HCT116 (cell line): Measurements from ENCODE around the gene METTL1. TPM values are rescaled to one million over a fixed set of nuclear protein-coding genes. Genes with fewer than 3 reads are reported as not detected.
A peak's percentile ranks its signal among the peaks of the same experiment; 100 is the strongest.

ENCODE experiments used
- ATAC-seq: fragments of 200-7000 bp; cut with Tn5 transposase; 2 replicates; pipeline ENCODE4 v1.9.1; 2020; ENCODE audit warnings: mild to moderate bottlenecking, moderate library complexity
- BruUV-seq: library from RNA; stranded (reverse); fragments of 400-500 nt; replicated peaks from 2 replicates; lab custom pipeline; 2021; lab: Mats Ljungman, UMichigan
- CTCF ChIA-PET: fragments of 300-600 bp; sonication (Branson Sonifier 250); formaldehyde crosslinking; loops from one replicate; lab custom pipeline; 2021; ENCODE audit warnings: antibody characterized with exemption; lab: Charles Lee
- POLR2A ChIA-PET: fragments of 300-600, 350-600 bp; sonication (Branson Sonifier 250); formaldehyde crosslinking; loops from one replicate; lab custom pipeline; 2021; ENCODE audit warnings: antibody characterized with exemption; lab: Charles Lee
- RAD21 ChIA-PET, 2 experiments: fragments of 300-600 bp; sonication (Branson Sonifier 250); formaldehyde crosslinking; loops; one replicate each; lab custom pipeline; 2023; ENCODE audit warnings: low total read pairs in 2 of 2; ENCODE audit not compliant: uncharacterized antibody in 2 of 2, unreplicated experiment in 2 of 2, low non-redundant PET in 1 of 2; lab: Charles Lee
- DNase-seq: peaks from one replicate; pipeline ENCODE4 v3.0.0-alpha.2; 2010; ENCODE audit warnings: low read depth, low spot score
- H2AFZ ChIP-seq: fragments of 200-600 bp; shearing (Covaris generic), sonication (generic); 2 replicates; pipeline ENCODE4 v1.6.1; 2017; ENCODE audit warnings: low read depth, mixed run types, mixed read lengths, antibody characterized with exemption, low read length; ENCODE audit not compliant: poor library complexity, severe bottlenecking
- H3K27ac ChIP-seq: 2 replicates; pipeline ENCODE4 v1.5.1; 2012; ENCODE audit warnings: low read depth, low read length
- H3K27me3 ChIP-seq: fragments of 200-600 bp; sonication (generic); 2 replicates; pipeline ENCODE4 v1.6.1; 2016; ENCODE audit warnings: mixed run types, low read length, mixed read lengths; ENCODE audit not compliant: insufficient read depth
- H3K36me3 ChIP-seq, 2 experiments: fragments of 200-500 bp in 1 of 2; fragments of 200-600 bp in 1 of 2; sonication (Bioruptor generic) in 1 of 2; sonication (generic) in 1 of 2; 2 replicates each; pipeline versions ENCODE4 v1.5.1 to v1.6.1; 2014 to 2016; ENCODE audit warnings: low read length in 2 of 2, inconsistent platforms in 1 of 2, mixed read lengths in 1 of 2, mixed run types in 1 of 2; ENCODE audit not compliant: insufficient read depth in 2 of 2, control insufficient read depth in 1 of 2
- H3K4me1 ChIP-seq, 2 experiments: fragments of 200-600 bp in 1 of 2; sonication (generic) in 1 of 2; 2 replicates each; pipeline versions ENCODE4 v1.5.1 to v1.6.1; 2012 to 2017; ENCODE audit warnings: low read length in 2 of 2, inconsistent platforms in 1 of 2, mild to moderate bottlenecking in 1 of 2, mixed read lengths in 1 of 2, mixed run types in 1 of 2, moderate library complexity in 1 of 2; ENCODE audit not compliant: insufficient read depth in 2 of 2, control insufficient read depth in 1 of 2
- H3K4me2 ChIP-seq: fragments of 200-600 bp; sonication (generic); 2 replicates; pipeline ENCODE4 v1.6.1; 2017; ENCODE audit warnings: mixed run types, low read length, mixed read lengths
- H3K4me3 ChIP-seq, 2 experiments: fragments of 200-600 bp in 1 of 2; sonication (generic) in 1 of 2; replicated peaks in 1 of 2; 2 replicates each; pipeline ENCODE4 v1.5.1; 2011 to 2016; ENCODE audit warnings: low read length in 2 of 2, control low read depth in 1 of 2, low read depth in 1 of 2, mild to moderate bottlenecking in 1 of 2, mixed read lengths in 1 of 2, mixed run types in 1 of 2
- H3K79me2 ChIP-seq: fragments of 200-600 bp; sonication (generic); 2 replicates; pipeline ENCODE4 v1.6.1; 2017; ENCODE audit warnings: mild to moderate bottlenecking, mixed run types, low read length, moderate library complexity, mixed read lengths; ENCODE audit not compliant: insufficient read depth
- H3K9ac ChIP-seq: fragments of 200-600 bp; sonication (generic); 2 replicates; pipeline ENCODE4 v1.6.1; 2016; ENCODE audit warnings: low read length, mixed read lengths
- H3K9me2 ChIP-seq: fragments of 200-600 bp; sonication (generic), shearing (Covaris generic); 2 replicates; pipeline ENCODE4 v1.6.1; 2017; ENCODE audit warnings: mixed run types, mild to moderate bottlenecking, moderate library complexity; ENCODE audit not compliant: insufficient read depth
- H3K9me3 ChIP-seq, 2 experiments: fragments of 200-500 bp in 1 of 2; fragments of 200-600 bp in 1 of 2; sonication (Bioruptor generic) in 1 of 2; sonication (generic) in 1 of 2; 2 replicates each; pipeline ENCODE4 v1.6.1; 2014 to 2017; ENCODE audit warnings: low read length in 2 of 2, mixed read lengths in 2 of 2, inconsistent platforms in 1 of 2, low read depth in 1 of 2, mild to moderate bottlenecking in 1 of 2, mixed run types in 1 of 2, moderate library complexity in 1 of 2; ENCODE audit not compliant: control insufficient read depth in 1 of 2, insufficient read depth in 1 of 2
- H4K20me1 ChIP-seq: fragments of 200-600 bp; sonication (generic), shearing (Covaris generic); 2 replicates; pipeline ENCODE4 v1.6.1; 2017; ENCODE audit warnings: mixed run types, mild to moderate bottlenecking, moderate library complexity; ENCODE audit not compliant: insufficient read depth
- ATF3 ChIP-seq: IDR thresholded peaks from 2 replicates; pipeline ENCODE4 v1.6.1; 2012
- ELF1 ChIP-seq: IDR thresholded peaks from 2 replicates; pipeline ENCODE4 v1.6.1; 2012; ENCODE audit warnings: low read depth, borderline replicate concordance
- EZH2phosphoT487 ChIP-seq: fragments of 200-600 bp; IDR thresholded peaks from 2 replicates; pipeline ENCODE4 v1.6.1; 2018; ENCODE audit warnings: antibody characterized with exemption, borderline replicate concordance
- FOSL1 ChIP-seq: IDR thresholded peaks from 2 replicates; pipeline ENCODE4 v1.6.1; 2012; ENCODE audit warnings: low read depth
- JUND ChIP-seq: IDR thresholded peaks from 2 replicates; pipeline ENCODE4 v1.6.1; 2012
- intact Hi-C: fragments of 100-400 bp; cut with micrococcal nuclease; formaldehyde crosslinking; loops from 2 replicates; pipeline ENCODE4 v1.10.0; 2022
- total RNA-seq: library from RNA; stranded (reverse); gene quantifications from one replicate; pipeline ENCODE4 v1.2.1, GENCODE V29; 2021; ENCODE audit not compliant: unreplicated experiment
- TF ChIP-seq, protein P1 (sequence below): IDR thresholded peaks from 2 replicates; pipeline ENCODE4 v1.6.1; 2012; ENCODE audit warnings: low read depth

METTL1 gene
- total RNA-seq, 1 experiment from 2014 or later, result 56.6 TPM

- TF ChIP-seq, protein P1, sequence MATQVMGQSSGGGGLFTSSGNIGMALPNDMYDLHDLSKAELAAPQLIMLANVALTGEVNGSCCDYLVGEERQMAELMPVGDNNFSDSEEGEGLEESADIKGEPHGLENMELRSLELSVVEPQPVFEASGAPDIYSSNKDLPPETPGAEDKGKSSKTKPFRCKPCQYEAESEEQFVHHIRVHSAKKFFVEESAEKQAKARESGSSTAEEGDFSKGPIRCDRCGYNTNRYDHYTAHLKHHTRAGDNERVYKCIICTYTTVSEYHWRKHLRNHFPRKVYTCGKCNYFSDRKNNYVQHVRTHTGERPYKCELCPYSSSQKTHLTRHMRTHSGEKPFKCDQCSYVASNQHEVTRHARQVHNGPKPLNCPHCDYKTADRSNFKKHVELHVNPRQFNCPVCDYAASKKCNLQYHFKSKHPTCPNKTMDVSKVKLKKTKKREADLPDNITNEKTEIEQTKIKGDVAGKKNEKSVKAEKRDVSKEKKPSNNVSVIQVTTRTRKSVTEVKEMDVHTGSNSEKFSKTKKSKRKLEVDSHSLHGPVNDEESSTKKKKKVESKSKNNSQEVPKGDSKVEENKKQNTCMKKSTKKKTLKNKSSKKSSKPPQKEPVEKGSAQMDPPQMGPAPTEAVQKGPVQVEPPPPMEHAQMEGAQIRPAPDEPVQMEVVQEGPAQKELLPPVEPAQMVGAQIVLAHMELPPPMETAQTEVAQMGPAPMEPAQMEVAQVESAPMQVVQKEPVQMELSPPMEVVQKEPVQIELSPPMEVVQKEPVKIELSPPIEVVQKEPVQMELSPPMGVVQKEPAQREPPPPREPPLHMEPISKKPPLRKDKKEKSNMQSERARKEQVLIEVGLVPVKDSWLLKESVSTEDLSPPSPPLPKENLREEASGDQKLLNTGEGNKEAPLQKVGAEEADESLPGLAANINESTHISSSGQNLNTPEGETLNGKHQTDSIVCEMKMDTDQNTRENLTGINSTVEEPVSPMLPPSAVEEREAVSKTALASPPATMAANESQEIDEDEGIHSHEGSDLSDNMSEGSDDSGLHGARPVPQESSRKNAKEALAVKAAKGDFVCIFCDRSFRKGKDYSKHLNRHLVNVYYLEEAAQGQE, result no peak
- TF ChIP-seq ELF1 (no peak; the same call in 1 of the 2 replicates), EZH2phosphoT487 (no peak)
Measured at GRCh38 chr12:57782608-57783465, 10.9 kb upstream of the METTL1 start, which contains the start of gene TSFM (continued).

DNA sequence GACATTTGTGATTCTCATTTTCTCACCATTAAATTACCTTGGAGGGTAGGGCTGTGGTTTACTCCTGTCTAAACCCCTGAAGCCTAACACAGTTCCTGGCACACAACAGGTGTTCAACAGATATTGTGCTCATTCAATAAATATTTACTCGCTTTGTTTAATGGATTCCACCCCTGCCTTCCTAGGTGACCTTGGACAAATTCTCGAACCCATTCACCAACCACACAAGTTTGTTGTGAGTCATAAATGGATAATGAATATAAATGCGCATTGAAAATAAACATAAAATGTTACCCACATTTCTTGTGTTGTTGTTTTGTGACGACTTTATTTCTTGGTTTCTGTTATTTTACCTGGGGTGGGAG lies 10.3 kb upstream of the METTL1 start:
- H3K4me2 ChIP-seq, result peak overlapping the region; percentile 74
- H3K36me3 ChIP-seq, result peaks cover 13 to 19% of the 10 kb centered on the region in 2 experiments; a peak in 3 of 4 replicates
- no TSS peak for BruUV-seq
- H3K79me2 ChIP-seq, result peaks cover 44% of the 10 kb centered on the region
- intact Hi-C loops, result loop anchor here (1.0 kb wide), 1 partner anchor 10 kb away; the partner anchor contains the start of genes EEF1AKMT3 and METTL1
- H3K9ac ChIP-seq, result peak overlapping the region; percentile 1; the same call in 1 of the 2 replicates
- TF ChIP-seq ATF3, result no peak
- no peak for TF ChIP-seq EZH2phosphoT487
- no peak for TF ChIP-seq FOSL1
- no peak for TF ChIP-seq JUND
- ATAC-seq (peak; percentile 18), DNase-seq (no peak)
- no peaks in the 10 kb centered on the region for H3K9me3 ChIP-seq
- no peaks in the 10 kb centered on the region for H3K27me3 ChIP-seq
- ChIA-PET RAD21 (no interaction called here), POLR2A (interaction anchor here (1.7 kb wide), 1 partner anchor 15 kb away, joined by 5 read pairs; the partner anchor contains the start of gene CYP27B1), CTCF (interaction anchor here (1.1 to 1.2 kb wide), 3 partner anchors 10 to 23 kb away, joined by 3 to 6 read pairs (median 4); partner anchors contain the start of genes EEF1AKMT3 and METTL1)
- H3K27ac ChIP-seq, result no peak overlapping the region
- no peaks in the 10 kb centered on the region for H4K20me1 ChIP-seq
- H3K4me3 ChIP-seq, result peak overlapping the region; percentile 98 to 100
- no peak overlapping the region for H2AFZ ChIP-seq
- peaks cover 6 to 10% of the 10 kb centered on the region in 2 experiments for H3K4me1 ChIP-seq
- no peaks in the 10 kb centered on the region for H3K9me2 ChIP-seq
